Measurements from ENCODE around the gene IL36RN.

- TF ChIP-seq CTCF (IDR thresholded peaks at IDR 0.05; ENCODE audit: low read depth, low read length): no peak
- TF ChIP-seq EZH2phosphoT487 (IDR thresholded peaks at IDR 0.05; ENCODE audit: low read depth): no peak
These were observed 33.3 kb upstream of the IL36RN start for GRCh38 chr2:113025737-113026136.
